CD4-positive, alpha-beta T cell treated with Interleukin-4 for 1 hour (primary cell): Measurements from ENCODE around the gene SLC6A11.

Experiments used
- DNase-seq, 2 donors: peaks; one replicate each; pipeline ENCODE4 v3.0.0-alpha.2; 2020 to 2022

SLC6A11 gene

DNA sequence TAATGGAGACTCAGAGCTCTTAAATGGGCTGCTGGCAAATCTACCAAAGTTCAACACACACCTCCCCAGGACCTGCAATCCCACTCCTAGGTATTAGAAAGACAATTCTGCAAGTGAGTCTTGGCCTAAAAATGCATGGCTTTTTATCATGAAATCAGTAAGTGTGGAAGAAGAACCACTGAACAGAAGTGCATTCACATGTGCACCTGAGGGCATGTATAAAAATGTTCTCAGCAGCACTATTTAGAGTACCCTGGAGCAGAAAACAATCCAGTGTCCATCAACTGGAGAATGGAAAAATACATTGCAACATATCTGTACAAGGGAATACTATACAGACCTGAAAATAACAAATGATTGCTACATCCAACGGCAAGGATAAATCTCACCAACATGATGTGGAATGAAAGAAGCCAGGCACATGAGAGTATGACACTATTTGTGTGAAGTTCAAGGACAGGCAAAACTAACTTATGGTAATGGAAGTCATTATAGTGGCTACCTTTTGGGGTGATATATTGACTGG is 168.4 kb downstream of the SLC6A11 start:
- no peak for DNase-seq

DNA sequence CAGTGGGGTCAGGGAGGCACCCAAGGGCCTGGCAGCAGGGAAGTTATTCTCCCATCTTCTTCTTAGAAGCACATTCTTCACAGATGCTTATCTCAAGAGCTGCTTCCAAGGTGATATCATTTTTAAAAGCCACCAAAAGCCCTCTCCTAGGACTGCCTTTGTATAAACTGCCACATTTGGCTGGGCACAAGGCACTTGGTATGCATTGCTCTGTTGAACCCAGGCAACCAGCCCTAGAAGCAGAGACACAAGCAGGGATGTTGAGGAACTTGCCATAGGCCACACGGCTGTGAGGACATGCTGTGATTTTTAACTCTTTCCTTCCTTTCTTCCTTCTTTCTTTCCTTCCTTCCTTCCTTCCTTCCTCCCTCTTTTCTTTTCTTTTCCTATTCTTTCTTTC is 169.2 kb downstream of the SLC6A11 start:
- no peak for DNase-seq

DNA sequence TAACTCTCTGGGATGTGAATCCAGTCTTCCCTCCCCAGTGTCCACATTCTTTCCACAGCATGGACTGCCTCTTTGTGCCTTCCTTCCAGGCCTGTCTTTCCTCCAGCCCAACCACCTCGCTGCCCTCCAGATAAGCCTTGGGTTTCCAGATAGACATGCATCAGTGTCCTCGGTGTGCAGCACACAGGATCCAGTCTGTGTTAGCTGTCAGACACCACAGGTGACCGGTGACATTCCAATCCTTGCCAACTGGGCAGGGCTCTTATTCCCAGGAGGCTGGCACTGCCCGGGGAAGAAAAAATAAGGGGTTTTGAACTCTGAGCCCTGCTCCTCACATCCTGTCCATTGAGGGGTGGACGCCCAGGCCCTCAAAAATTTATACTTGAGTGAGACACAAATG is 170.6 kb downstream of the SLC6A11 start:
- no peak for DNase-seq

DNA sequence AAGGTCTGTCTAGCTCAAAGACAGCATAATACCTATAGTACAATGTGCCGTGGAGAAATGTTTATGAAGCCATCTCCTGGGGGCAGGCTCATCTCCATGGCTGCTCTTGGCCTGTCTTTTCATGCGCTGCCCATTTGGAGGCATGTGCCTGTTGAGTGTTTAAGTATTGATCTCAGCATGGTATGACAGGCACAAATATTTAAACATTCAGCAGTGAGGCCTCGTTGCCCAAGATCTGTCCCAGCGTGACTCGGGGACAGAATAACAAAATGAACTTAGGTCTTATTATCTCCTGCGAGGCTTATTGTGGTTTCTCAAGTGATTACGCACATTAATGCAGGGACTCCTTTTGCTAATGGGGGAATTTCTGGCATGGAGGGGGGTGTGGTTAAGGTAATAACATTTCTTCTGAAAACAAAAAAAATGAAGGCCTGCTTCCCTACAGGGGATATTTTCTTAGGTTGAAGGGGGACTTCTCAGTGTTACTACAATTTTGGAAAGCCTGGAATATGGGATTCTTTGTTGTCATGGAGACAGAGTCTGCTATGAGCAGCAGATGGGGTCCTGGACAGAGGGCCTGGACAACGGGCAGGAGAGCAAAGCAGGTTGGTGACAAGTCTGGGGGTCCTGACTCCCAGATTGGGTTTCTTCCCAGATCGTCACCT is 172.1 kb downstream of the SLC6A11 start:
- DNase-seq, result no peak

DNA sequence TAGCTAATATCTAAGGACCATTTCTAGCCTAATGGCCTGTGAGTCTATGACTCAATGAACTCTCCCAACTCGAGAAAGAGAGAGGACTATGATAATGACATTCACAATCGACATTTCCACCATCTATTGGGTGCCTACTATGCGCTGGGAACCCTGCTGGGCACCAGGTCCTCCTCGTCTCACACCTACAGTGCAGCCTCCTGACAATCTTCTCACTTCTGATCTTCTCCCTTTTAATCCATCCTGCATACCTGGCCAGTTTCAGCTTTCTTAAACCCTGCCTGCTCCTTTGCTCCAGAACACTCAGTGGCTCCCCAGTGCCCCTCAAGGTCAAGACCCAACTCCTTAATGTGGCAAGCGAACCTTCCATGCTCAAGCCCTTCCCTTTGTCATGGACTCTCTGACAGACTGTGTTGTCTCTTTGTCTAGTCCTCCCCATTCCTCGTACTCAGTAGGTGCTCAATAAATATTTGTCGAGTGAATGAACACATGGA is 173.0 kb downstream of the SLC6A11 start:
- no peak for DNase-seq
